A673 (cell line): ENCODE data around the gene ZNF839.

Experiments used
- EZH2 ChIP-seq: fragments of 200-600 bp; sonication (generic); IDR thresholded peaks from 2 replicates; pipeline ENCODE4 v1.6.1; 2017; ENCODE audit warnings: borderline replicate concordance, low read depth, mild to moderate bottlenecking, mixed read lengths, antibody characterized with exemption, low read length; ENCODE audit not compliant: poor library complexity, severe bottlenecking
- TF ChIP-seq, protein P1 (sequence below): fragments of 300-800, 200-600 bp; sonication (generic); conservative IDR thresholded peaks from 2 replicates; pipeline ENCODE4 v1.5.1; 2017; ENCODE audit warnings: low read depth, mild to moderate bottlenecking, antibody characterized with exemption, low read length, moderate library complexity, mixed read lengths

DNA sequence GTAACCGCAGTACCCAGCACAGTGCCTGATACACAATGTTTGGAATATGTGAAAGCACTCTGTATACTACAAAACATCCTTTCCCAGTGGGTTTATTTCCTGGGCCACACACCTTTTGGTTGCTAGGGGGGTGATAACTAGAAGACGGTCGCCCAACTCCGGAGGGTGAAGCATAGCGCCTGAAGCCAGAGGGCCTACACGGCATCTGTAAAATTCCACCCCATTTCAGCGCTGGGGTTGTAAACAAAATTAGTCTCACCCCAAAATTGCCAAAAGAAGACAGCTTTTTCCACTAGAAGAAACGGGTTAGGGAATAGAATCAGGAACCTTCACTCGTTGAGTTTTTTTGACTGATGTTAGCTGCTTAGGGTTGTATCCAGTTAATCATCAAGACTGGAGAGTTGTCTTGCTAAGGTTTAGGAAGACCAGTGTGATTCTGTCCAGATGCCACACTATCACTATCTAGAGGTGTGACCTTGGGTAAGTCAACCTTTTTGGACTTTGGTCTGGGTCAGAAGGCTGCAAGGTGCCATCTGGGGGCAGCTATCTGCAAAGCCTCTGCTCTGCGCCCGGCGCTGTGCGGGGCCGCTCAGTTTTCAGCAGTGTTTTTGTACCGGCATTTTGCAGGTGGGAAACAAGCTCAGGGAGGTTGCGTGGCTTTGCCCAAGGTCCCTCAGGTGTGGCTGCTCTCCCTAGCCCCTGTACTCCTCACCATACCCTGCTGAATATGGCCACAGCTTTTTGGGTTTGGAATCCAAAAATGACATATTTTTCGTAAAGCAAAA lies 1.3 kb downstream of the ZNF839 start:
- TF ChIP-seq, protein P1, sequence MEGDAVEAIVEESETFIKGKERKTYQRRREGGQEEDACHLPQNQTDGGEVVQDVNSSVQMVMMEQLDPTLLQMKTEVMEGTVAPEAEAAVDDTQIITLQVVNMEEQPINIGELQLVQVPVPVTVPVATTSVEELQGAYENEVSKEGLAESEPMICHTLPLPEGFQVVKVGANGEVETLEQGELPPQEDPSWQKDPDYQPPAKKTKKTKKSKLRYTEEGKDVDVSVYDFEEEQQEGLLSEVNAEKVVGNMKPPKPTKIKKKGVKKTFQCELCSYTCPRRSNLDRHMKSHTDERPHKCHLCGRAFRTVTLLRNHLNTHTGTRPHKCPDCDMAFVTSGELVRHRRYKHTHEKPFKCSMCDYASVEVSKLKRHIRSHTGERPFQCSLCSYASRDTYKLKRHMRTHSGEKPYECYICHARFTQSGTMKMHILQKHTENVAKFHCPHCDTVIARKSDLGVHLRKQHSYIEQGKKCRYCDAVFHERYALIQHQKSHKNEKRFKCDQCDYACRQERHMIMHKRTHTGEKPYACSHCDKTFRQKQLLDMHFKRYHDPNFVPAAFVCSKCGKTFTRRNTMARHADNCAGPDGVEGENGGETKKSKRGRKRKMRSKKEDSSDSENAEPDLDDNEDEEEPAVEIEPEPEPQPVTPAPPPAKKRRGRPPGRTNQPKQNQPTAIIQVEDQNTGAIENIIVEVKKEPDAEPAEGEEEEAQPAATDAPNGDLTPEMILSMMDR, result no peak
- TF ChIP-seq EZH2, result no peak
